Measurements from ENCODE around the gene HOMER2. TPM values are rescaled to one million over a fixed set of nuclear protein-coding genes. Genes with fewer than 3 reads are reported as not detected.

HOMER2 gene
- total and polyA plus RNA-seq, 9 of the 15 experiments (the other 6 are each of a cell fraction or from before 2014, with no cell fraction given), result 0.13 to 0.47 (median 0.29) TPM; not detected in 1

DNA sequence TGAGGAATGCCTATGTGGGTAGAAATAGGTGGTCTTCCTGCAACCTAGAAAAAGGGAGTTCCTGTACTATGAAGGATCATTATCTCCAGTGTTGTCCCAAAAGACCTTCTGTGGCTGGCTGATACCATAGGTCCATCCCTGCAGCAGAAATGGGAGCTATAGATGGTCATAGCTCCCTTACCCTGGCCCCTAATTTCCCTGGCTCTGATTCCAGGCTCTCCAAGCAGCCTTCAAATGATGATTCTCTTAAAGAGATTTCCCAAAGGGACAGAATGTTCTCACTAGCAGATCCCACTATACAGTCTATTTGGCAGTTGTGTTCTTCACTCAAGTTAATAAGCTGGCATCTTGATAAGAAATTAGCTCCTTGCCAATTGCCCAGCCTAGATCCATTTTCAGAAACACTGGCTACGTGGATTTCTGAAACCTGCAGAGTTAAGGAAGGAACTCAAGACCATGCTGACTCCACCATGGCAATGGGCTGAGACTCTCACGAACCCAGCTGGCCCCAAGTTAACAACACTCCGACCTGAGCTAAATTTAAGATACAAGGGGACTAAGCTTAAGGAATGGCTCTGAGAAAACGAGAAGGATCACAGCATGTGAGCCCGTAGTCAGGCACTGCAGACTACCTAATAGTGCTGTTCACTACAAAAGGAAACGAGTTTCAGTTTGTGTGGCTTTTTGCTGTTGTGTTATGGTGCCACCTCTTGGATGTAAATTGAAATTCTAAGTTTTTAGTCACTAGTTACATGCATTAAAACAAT, 47.6 kb upstream of the HOMER2 start (continued):
- TF ChIP-seq, protein P1, sequence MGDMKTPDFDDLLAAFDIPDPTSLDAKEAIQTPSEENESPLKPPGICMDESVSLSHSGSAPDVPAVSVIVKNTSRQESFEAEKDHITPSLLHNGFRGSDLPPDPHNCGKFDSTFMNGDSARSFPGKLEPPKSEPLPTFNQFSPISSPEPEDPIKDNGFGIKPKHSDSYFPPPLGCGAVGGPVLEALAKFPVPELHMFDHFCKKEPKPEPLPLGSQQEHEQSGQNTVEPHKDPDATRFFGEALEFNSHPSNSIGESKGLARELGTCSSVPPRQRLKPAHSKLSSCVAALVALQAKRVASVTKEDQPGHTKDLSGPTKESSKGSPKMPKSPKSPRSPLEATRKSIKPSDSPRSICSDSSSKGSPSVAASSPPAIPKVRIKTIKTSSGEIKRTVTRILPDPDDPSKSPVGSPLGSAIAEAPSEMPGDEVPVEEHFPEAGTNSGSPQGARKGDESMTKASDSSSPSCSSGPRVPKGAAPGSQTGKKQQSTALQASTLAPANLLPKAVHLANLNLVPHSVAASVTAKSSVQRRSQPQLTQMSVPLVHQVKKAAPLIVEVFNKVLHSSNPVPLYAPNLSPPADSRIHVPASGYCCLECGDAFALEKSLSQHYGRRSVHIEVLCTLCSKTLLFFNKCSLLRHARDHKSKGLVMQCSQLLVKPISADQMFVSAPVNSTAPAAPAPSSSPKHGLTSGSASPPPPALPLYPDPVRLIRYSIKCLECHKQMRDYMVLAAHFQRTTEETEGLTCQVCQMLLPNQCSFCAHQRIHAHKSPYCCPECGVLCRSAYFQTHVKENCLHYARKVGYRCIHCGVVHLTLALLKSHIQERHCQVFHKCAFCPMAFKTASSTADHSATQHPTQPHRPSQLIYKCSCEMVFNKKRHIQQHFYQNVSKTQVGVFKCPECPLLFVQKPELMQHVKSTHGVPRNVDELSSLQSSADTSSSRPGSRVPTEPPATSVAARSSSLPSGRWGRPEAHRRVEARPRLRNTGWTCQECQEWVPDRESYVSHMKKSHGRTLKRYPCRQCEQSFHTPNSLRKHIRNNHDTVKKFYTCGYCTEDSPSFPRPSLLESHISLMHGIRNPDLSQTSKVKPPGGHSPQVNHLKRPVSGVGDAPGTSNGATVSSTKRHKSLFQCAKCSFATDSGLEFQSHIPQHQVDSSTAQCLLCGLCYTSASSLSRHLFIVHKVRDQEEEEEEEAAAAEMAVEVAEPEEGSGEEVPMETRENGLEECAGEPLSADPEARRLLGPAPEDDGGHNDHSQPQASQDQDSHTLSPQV (IDR thresholded peaks at IDR 0.05), result 0 out of 2 replicates have a peak, but pooled peaks have one; percentile 39
- TF ChIP-seq LCOR (CRISPR knock-in tag; IDR thresholded peaks at IDR 0.05) (no peak), PHF8 (IDR thresholded peaks at IDR 0.05; ENCODE audit: borderline replicate concordance, low read length) (no peak), SMC3 (conservative IDR thresholded peaks at IDR 0.05; ENCODE audit: insufficient read depth, low read depth, low read length) (peak; percentile 39; the same call in 1 of the 2 replicates), CC2D1A (IDR thresholded peaks at IDR 0.05) (0 out of 2 replicates have a peak, but pooled peaks have one; percentile 36), MYC (IDR thresholded peaks at IDR 0.05; ENCODE audit: low read depth, low read length) (0 out of 2 replicates have a peak, but pooled peaks have one; percentile 15), MYC (CRISPR knock-in tag; IDR thresholded peaks at IDR 0.05; ENCODE audit: borderline replicate concordance, low read depth) (no peak), ARID2 (IDR thresholded peaks at IDR 0.05) (peak; percentile 39; the same call in 1 of the 2 replicates)
- TF ChIP-seq, protein P2, sequence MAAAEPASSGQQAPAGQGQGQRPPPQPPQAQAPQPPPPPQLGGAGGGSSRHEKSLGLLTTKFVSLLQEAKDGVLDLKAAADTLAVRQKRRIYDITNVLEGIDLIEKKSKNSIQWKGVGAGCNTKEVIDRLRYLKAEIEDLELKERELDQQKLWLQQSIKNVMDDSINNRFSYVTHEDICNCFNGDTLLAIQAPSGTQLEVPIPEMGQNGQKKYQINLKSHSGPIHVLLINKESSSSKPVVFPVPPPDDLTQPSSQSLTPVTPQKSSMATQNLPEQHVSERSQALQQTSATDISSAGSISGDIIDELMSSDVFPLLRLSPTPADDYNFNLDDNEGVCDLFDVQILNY (CRISPR knock-in tag; IDR thresholded peaks at IDR 0.05), result 0 out of 2 replicates have a peak, but pooled peaks have one; percentile 34
- TF ChIP-seq, protein P3, sequence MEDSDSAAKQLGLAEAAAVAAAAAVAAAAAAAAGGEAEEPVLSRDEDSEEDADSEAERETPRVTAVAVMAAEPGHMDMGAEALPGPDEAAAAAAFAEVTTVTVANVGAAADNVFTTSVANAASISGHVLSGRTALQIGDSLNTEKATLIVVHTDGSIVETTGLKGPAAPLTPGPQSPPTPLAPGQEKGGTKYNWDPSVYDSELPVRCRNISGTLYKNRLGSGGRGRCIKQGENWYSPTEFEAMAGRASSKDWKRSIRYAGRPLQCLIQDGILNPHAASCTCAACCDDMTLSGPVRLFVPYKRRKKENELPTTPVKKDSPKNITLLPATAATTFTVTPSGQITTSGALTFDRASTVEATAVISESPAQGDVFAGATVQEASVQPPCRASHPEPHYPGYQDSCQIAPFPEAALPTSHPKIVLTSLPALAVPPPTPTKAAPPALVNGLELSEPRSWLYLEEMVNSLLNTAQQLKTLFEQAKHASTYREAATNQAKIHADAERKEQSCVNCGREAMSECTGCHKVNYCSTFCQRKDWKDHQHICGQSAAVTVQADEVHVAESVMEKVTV (CRISPR knock-in tag; IDR thresholded peaks at IDR 0.05), result peak; percentile 90
- TF ChIP-seq, protein P4, sequence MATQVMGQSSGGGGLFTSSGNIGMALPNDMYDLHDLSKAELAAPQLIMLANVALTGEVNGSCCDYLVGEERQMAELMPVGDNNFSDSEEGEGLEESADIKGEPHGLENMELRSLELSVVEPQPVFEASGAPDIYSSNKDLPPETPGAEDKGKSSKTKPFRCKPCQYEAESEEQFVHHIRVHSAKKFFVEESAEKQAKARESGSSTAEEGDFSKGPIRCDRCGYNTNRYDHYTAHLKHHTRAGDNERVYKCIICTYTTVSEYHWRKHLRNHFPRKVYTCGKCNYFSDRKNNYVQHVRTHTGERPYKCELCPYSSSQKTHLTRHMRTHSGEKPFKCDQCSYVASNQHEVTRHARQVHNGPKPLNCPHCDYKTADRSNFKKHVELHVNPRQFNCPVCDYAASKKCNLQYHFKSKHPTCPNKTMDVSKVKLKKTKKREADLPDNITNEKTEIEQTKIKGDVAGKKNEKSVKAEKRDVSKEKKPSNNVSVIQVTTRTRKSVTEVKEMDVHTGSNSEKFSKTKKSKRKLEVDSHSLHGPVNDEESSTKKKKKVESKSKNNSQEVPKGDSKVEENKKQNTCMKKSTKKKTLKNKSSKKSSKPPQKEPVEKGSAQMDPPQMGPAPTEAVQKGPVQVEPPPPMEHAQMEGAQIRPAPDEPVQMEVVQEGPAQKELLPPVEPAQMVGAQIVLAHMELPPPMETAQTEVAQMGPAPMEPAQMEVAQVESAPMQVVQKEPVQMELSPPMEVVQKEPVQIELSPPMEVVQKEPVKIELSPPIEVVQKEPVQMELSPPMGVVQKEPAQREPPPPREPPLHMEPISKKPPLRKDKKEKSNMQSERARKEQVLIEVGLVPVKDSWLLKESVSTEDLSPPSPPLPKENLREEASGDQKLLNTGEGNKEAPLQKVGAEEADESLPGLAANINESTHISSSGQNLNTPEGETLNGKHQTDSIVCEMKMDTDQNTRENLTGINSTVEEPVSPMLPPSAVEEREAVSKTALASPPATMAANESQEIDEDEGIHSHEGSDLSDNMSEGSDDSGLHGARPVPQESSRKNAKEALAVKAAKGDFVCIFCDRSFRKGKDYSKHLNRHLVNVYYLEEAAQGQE (IDR thresholded peaks at IDR 0.05; ENCODE audit: borderline replicate concordance), result peak; percentile 90
- TF ChIP-seq, protein P4 (CRISPR knock-in tag; IDR thresholded peaks at IDR 0.05; ENCODE audit: low read depth), result no peak

Data from K562 (cell line).